Esophagus squamous epithelium (tissue), 5 donors: Measurements from ENCODE around the gene GABBR2. TPM values are rescaled to one million over a fixed set of nuclear protein-coding genes. Genes with fewer than 3 reads are reported as not detected.

Experiments used
- DNase-seq: peaks from one replicate; lab custom pipeline; 2025; lab: John Stamatoyannopoulos, UW
- H3K27ac ChIP-seq, 4 donors: fragments of 200-600 bp; sonication (generic); one replicate each; pipeline ENCODE4 v1.5.1; 2016 to 2019; ENCODE audit warnings: mild to moderate bottlenecking in 1 of 4
- H3K27me3 ChIP-seq, 4 donors: fragments of 200-600 bp; sonication (generic); 1 replicate in 3 of 4; 2 replicates in 1 of 4; pipeline versions ENCODE4 v1.5.1 to v1.6.0; 2017 to 2021; ENCODE audit warnings: antibody characterized with exemption in 1 of 4
- H3K36me3 ChIP-seq, 3 donors: fragments of 200-600 bp; sonication (generic); one replicate each; pipeline ENCODE4 v1.5.1; 2016 to 2019
- H3K4me1 ChIP-seq, 3 donors: fragments of 200-600 bp; sonication (generic); one replicate each; pipeline ENCODE4 v1.5.1; 2017 to 2019
- H3K4me3 ChIP-seq, 4 donors: fragments of 200-600 bp; sonication (generic); 1 replicate in 3 of 4; 2 replicates in 1 of 4; pipeline ENCODE4 v1.5.1; 2016 to 2019; ENCODE audit warnings: mild to moderate bottlenecking in 2 of 4, moderate library complexity in 1 of 4
- H3K9me3 ChIP-seq, 3 donors: fragments of 200-600 bp; sonication (generic); one replicate each; pipeline ENCODE4 v1.5.1; 2016 to 2019
- POLR2A ChIP-seq, 4 donors: fragments of 450-650 bp; IDR thresholded peaks; one replicate each; pipeline ENCODE4 v1.6.1; 2017; ENCODE audit warnings: antibody characterized with exemption in 4 of 4, mild to moderate bottlenecking in 4 of 4, moderate library complexity in 3 of 4
- WGBS, 2 donors: methylation state at CpG; one replicate each; pipeline ENCODE4 v1.1.5; 2018; 5-methylcytosine and 5-hydroxymethylcytosine counted together
- intact Hi-C: fragments of 100-400 bp; cut with DNase I; formaldehyde crosslinking; loops from one replicate; pipeline ENCODE4 v1.15.0; 2022
- total RNA-seq, 4 donors: library from RNA; depleted of rRNA; stranded (reverse); fragments of >200 nt; gene quantifications; one replicate each; pipeline ENCODE4 v1.1.0, GENCODE V29; 2016
- TF ChIP-seq, protein P1 (sequence below), 6 experiments: fragments of 450-650 bp in 4 of 6; fragments of 200-600 bp in 2 of 6; sonication (generic) in 2 of 6; IDR thresholded peaks; one replicate each; pipeline ENCODE4 v1.5.1; 2016 to 2019; ENCODE audit warnings: antibody characterized with exemption in 6 of 6, mild to moderate bottlenecking in 4 of 6, moderate library complexity in 4 of 6
- donor health status: DM: yes; HTN: yes; CAD: no.

The GABBR2 gene
- total RNA-seq, 4 donors from 2014 or later = not detected

- no peak for TF ChIP-seq POLR2A (IDR thresholded peaks at IDR 0.05)
- TF ChIP-seq, protein P1, sequence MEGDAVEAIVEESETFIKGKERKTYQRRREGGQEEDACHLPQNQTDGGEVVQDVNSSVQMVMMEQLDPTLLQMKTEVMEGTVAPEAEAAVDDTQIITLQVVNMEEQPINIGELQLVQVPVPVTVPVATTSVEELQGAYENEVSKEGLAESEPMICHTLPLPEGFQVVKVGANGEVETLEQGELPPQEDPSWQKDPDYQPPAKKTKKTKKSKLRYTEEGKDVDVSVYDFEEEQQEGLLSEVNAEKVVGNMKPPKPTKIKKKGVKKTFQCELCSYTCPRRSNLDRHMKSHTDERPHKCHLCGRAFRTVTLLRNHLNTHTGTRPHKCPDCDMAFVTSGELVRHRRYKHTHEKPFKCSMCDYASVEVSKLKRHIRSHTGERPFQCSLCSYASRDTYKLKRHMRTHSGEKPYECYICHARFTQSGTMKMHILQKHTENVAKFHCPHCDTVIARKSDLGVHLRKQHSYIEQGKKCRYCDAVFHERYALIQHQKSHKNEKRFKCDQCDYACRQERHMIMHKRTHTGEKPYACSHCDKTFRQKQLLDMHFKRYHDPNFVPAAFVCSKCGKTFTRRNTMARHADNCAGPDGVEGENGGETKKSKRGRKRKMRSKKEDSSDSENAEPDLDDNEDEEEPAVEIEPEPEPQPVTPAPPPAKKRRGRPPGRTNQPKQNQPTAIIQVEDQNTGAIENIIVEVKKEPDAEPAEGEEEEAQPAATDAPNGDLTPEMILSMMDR (IDR thresholded peaks at IDR 0.05) = no peak
- Histone ChIP-seq H3K27ac (no peak overlapping the region), H3K27me3 (peaks cover 0 to under 1% (median 0%) of the 10 kb centered on the region in 4 donors), H3K4me1 (no peaks in the 10 kb centered on the region), H3K9me3 (no peaks in the 10 kb centered on the region), H3K4me3 (no peak overlapping the region), H3K36me3 (no peaks in the 10 kb centered on the region)
- WGBS, 2 donors = 70 to 74% methylated on average over 2 to 7 of the region's 7 CpGs
- intact Hi-C loops = no loop called here
- no peak for DNase-seq
Observed at GRCh38 chr9:98596486-98596885, 112.2 kb downstream of the GABBR2 start.

- Histone ChIP-seq H3K9me3 (no peaks in the 10 kb centered on the region), H3K4me1 (no peaks in the 10 kb centered on the region), H3K27ac (no peak overlapping the region), H3K4me3 (no peak overlapping the region), H3K27me3 (peaks cover 0 to 19% (median 0%) of the 10 kb centered on the region in 4 donors), H3K36me3 (no peaks in the 10 kb centered on the region)
- TF ChIP-seq POLR2A (IDR thresholded peaks at IDR 0.05) = no peak
- TF ChIP-seq, protein P1 (IDR thresholded peaks at IDR 0.05) = no peak
- intact Hi-C loops = no loop called here
- no peak for DNase-seq
- WGBS, 2 donors = 78 to 80% methylated on average over 10 to 11 of the region's 11 CpGs
Observed at GRCh38 chr9:98594546-98595160, 114.1 kb downstream of the GABBR2 start.

DNA sequence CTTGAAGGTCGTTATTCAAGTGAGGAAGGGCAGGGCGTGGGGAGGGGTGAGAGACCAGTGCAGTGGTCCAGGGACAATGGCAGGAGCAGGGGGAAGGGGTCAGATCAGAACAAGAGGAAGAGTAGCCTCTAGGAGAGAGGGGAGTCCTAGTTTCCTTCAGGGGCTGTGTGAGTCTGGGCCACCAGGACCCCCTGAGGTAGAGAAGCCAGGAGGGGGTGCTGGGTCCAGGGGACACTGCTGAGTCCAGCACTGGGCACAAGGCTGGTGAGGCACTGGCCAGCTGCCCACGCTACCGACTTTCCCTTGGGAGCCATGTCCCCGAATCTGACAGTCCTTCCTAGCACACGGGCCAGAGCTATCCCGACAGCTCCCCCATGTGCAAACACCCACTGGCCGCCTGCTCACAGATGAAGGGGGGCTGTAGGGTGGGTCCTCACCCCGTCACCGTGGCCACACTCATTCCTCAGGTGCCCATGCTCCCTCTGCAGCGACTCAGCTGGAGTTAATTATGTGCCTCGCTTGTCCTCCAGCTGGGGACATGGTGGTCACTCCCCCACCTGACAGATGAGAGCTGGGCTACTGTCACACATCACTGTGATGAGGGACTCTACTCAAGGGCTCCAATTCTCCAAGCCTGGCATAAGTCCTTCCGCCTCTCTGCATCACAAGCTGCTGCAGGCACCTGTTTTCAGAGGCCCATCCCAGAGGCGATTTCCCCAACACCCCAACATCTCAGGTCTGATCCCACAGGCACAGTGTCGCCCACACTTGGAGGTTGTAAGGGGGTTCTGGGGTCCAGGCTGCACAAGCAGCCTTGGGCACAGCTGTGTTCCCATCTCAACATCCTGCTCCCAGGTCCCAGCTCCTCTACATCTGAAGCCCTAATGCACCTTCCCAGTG is 115.1 kb downstream of the GABBR2 start:
- H3K9me3 ChIP-seq = no peaks in the 10 kb centered on the region
- intact Hi-C loops = no loop called here
- 57 to 67% methylated on average over 3 to 13 of the region's 15 CpGs for WGBS, 2 donors
- H3K4me3 ChIP-seq = no peak overlapping the region
- no peak overlapping the region for H3K27ac ChIP-seq
- H3K27me3 ChIP-seq = peaks cover 0 to 27% (median 0%) of the 10 kb centered on the region in 4 donors
- TF ChIP-seq POLR2A (IDR thresholded peaks at IDR 0.05) = no peak
- TF ChIP-seq, protein P1 (IDR thresholded peaks at IDR 0.05) = no peak
- H3K36me3 ChIP-seq = no peaks in the 10 kb centered on the region
- no peaks in the 10 kb centered on the region for H3K4me1 ChIP-seq
- no peak for DNase-seq

- Histone ChIP-seq H3K4me1 (no peaks in the 10 kb centered on the region), H3K27me3 (peaks cover 0 to 30% (median 0%) of the 10 kb centered on the region in 4 donors), H3K4me3 (no peak overlapping the region), H3K9me3 (no peaks in the 10 kb centered on the region), H3K27ac (no peak overlapping the region), H3K36me3 (no peaks in the 10 kb centered on the region)
- TF ChIP-seq, protein P1 (IDR thresholded peaks at IDR 0.05) = no peak
- no peak for TF ChIP-seq POLR2A (IDR thresholded peaks at IDR 0.05)
- no peak for DNase-seq
- 87 to 89% methylated on average over 3 of the region's 3 CpGs for WGBS, 2 donors
- intact Hi-C loops = no loop called here
Observed at GRCh38 chr9:98591696-98592095, 117.0 kb downstream of the GABBR2 start.

GRCh38 chr9:98590101-98590500 is 118.6 kb downstream of the GABBR2 start:
- Histone ChIP-seq H3K36me3 (no peaks in the 10 kb centered on the region), H3K9me3 (no peaks in the 10 kb centered on the region), H3K27me3 (peaks cover 0 to 35% (median 0%) of the 10 kb centered on the region in 4 donors), H3K4me3 (no peak overlapping the region), H3K4me1 (no peaks in the 10 kb centered on the region), H3K27ac (no peak overlapping the region)
- DNase-seq = no peak
- no peak for TF ChIP-seq POLR2A (IDR thresholded peaks at IDR 0.05)
- TF ChIP-seq, protein P1 (IDR thresholded peaks at IDR 0.05) = no peak
- WGBS, 2 donors = 72 to 75% methylated on average over 3 of the region's 3 CpGs
- intact Hi-C loops = no loop called here
